Measurements from ENCODE around the gene GAPVD1.

- TF ChIP-seq POLR2A (IDR thresholded peaks at IDR 0.05; ENCODE audit: low read depth, low read length) (no peak), TAF1 (IDR thresholded peaks at IDR 0.05; ENCODE audit: low read depth, low read length) (no peak), POLR2AphosphoS5 (IDR thresholded peaks at IDR 0.05; ENCODE audit: low read depth, low read length) (no peak), POU2F2 (IDR thresholded peaks at IDR 0.05; ENCODE audit: low read depth, low read length) (no peak), PAX5 (IDR thresholded peaks at IDR 0.05; ENCODE audit: insufficient read depth, low read length, severe bottlenecking) (no peak)
These were observed 15.1 kb downstream of the GAPVD1 start for GRCh38 chr9:125276771-125277170.

All from GM12891 (cell line).